Measurements from ENCODE around the gene GNG7.

The GNG7 gene

DNA sequence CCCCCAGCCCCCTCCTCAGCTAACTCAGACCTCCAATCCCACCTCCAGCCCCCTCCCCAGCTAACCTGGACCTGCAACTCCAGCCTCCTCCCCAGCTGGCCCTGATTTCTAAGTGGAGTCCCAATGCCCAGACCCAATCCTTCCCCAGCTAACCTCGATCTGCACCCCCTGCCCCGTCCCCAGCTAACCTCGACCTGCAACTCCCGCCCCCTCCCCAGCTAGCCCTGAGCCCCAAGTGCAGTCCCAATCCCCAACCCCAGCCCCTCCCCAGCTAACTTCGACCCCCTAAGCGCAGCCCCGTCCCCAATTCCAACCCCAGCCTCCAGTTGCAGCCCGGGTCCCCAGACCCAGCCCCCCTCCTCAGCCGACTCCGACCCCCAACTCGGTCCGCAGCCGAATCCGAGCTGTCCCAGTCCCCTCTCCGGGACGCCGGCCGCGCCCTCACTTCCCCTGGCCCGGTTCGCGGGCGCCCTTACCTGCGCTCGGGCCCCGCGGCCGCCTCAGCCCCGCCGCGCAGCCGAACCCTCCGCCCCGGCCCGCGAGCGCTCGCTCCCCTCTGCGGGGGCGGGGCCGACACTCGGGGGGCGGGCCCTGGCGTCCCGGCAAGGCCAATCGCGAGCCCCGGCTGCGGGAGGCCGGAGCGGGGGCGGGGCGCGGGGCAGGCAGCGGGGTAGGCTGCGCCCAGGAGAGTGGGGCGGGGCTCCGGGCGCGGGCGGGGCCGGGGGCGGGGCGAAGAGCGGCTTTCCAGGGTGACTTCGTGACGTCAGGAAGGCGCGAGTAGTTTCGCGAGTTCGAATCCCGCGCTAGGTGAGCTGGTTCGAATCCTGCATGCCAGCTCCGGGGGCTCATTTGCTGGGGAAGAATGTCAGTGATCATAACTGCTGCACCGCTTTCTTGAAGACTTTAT, at the start of gene GNG7:
Gene GNG7 (minus strand): TSS at position 525 of the 907 bp plus-strand sequence. CDS start 182,006 bp downstream, outside the sequence.
- no peak for DNase-seq

GRCh38 chr19:2751438-2751830, 48.9 kb upstream of the GNG7 start:
- DNase-seq, result no peak

- no peak for DNase-seq
Observed at GRCh38 chr19:2750808-2751437, 48.4 kb upstream of the GNG7 start.

- no peak for DNase-seq
Observed at GRCh38 chr19:2747349-2747748, 44.9 kb upstream of the GNG7 start.

- DNase-seq, result no peak
Observed at GRCh38 chr19:2744113-2744512, 41.6 kb upstream of the GNG7 start.

- DNase-seq, result no peak
Observed at GRCh38 chr19:2743099-2743498, 40.6 kb upstream of the GNG7 start.

- DNase-seq, result no peak
Observed at GRCh38 chr19:2740314-2740656, 37.8 kb upstream of the GNG7 start.

- peak; percentile 89 for DNase-seq
Observed at GRCh38 chr19:2739602-2740313, 37.3 kb upstream of the GNG7 start, which contains the start of gene SLC39A3. Gene SLC39A3 (minus strand): TSS chr19:2740017. CDS start chr19:2737257, 2,760 bp downstream.

DNA sequence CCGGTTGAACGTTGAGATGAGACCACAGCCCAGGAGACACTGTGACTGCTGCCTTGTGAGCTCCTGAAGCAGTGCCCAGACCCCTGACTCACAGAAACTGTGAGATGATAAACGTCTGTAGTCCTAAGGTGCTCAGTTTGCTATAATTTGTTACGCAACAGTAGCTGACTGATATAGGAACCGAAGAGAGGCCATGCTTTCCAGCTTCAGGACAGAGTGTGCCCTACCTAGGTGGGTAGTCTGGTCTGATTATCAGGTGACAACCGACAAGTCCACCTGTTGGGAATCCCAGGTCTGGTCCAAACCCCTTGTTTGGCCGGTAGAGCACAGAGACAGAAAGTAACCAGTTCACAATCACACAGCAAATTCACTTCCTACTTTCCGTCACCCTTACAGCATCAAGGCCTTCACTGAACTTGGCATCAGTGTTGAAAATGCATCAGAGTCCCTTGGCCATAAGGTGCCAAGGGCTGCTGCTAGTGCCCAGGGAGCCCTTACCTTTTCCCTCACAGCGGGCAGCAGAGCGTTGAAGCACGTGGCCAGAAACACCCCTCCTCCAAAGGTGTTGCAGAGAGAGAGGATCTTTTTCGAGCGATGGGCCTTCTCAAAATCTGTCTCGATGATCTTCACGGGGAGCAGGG, 34.2 kb upstream of the GNG7 start:
- DNase-seq, result no peak

GRCh38 chr19:2735374-2735773, 32.9 kb upstream of the GNG7 start:
- no peak for DNase-seq

DNA sequence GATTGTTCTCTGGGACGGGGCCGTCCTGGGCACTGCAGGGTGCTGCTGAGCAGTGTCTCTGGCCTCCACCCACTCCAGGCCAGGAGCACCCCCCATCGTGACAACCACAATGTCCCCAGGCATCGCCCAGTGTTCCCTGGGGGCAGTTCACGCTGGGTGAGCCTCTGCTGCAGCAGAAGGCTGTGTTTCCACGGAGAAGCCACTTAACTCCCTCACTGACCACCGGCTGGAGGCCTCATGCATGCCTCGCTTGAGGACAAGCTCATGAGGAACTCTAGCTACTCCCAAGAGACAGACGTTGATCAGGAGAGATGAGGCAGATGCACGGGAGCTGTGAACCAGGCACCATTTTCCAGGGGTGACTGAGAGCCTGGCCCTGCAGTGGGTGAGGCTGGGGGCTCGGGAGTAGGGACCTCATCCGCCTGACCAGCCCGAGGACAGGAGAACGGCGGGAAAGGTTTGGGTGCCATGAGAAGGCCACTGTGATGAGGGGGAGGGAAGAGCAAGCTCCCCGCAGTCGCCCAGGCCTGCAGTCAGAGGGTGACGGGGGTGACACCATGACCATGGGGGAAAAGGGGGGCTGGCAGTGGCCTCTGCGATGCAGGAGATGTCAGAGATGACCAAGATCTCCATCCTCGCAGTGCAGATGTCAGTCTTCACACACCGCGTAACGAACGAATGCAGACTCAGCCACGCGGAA, 32.2 kb upstream of the GNG7 start:
- no peak for DNase-seq

- DNase-seq, result peak; percentile 11
Observed at GRCh38 chr19:2733930-2734588, 31.6 kb upstream of the GNG7 start.

DNA sequence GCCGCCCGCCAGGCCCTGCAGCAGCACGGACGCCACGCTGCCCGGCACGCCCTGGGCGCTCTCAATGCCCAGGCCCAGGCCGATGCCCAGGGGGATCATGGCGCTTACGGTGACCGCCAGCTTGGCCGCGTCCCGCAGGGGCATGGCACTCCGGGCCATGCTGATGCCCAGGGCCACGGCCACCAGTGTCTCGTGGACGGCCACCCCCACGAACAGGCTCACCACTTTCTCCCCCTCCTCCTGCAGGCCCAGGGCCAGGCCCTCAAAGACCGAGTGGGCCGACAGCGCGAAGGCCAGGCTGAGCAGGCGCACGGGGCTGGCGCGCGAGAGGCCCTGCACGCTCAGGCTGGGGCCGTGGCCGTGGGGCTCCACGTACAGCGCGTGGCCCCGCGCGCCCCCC, 30.4 kb upstream of the GNG7 start:
- no peak for DNase-seq

DNA sequence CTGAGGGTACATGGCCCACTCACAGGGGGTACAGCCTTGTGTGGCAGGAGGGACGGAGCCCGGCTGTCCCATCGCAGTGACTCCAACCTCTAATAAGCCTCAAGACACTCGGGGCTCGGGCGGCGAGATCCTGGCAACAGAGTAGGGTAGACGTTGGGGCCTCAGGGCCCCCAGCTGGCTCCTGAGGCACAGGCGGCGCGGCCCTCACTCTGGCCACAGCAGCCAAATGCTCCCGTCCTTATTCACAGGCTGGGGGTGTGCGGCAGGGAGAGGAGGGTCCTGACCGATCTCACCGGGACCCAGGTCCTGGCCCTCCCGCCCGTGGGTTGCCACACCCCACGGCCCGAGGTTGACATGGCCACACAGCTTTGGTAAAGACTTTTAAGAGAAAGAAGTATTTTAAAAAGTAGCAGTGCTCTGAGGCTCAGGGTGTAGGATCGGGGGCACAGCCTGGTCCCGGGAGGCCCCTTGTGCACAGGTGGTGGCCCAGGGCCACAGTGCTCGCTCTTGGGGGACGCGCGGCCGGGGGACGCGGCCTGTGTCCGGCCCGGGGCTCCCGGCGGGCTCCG, 29.7 kb upstream of the GNG7 start:
- no peak for DNase-seq

- no peak for DNase-seq
Observed at GRCh38 chr19:2731181-2731995, 28.9 kb upstream of the GNG7 start.

- DNase-seq, result no peak
Observed at GRCh38 chr19:2729943-2730818, 27.7 kb upstream of the GNG7 start.

DNA sequence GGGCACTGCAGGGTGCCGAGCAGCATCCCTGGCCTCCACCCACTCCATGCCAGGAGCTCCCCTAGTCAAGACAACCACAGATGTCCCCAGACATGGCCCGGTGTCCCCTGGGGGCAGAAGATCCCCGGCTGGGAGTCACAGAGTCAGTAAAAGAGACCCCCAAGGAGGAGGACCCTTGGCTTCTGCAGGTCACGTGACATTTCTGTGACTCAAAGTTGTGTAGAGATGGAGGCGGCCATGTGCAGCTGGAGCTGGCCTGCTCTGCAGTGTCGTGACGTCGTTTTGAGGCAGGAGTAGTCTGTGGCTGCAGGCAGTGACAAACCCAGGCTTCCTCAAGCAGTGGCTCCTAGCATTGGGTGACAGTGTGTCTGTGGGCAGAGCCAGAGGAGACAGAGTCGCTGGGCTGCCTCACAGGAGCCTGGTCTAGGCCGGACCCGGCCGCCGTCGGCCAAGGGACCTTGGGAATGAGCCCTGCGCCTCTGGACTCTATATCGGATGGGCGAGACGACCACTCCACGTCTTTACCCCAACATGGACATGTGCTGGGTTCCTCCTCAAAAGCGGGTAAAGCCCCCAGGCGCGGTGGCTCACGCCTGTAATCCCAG, 26.4 kb upstream of the GNG7 start:
- DNase-seq, result no peak

DNA sequence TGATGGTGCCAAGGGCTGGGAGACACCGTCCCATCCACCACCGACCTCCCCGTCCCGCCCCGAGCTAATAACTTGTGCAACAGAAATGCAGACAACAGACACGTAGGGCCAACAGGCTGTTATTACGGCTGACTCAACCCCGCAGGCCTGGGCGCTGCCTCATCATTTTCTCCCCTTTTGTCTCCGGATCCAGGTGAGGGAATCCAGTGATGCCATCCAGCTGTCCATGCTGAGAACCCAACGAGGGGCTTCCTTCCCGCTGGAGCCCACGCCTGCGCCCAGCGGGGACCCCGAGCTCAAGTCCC, 25.1 kb upstream of the GNG7 start:
- no peak for DNase-seq

DNA sequence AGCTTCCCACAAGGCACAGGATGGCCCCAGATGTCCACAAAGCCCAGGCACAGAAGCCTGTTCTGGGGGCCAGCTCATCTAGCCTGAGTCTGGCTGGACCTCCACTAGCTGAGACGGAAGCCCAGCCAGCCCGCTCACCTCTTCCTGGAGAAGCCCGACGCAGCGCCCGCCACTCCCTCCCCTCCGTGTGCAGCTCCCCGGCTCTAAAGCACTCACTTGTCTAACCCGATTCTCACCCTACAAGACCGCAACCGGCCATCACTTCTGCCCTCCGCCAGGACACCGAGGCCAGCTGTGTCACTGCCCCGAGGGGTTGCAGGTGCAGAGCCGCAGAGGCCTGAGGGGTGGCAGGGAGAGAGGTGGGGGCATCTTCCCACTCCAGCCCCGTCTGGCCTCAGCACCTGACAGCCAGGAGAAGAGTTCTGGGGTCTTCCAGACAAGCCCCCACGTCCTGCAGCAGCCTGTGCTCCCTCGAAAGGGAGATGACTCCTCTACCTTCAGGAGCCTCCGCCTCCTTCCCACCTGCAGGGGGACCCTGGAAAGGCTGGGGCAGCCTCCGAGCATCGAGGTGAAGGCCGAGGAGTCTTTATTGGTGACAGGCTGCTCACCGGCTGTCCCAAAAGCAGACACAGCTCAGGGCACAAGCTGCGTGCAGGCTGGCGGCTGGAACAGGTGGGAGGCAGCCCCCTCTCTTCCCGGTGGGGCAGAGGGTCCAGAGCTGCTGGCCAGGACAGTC, 24.6 kb upstream of the GNG7 start:
- DNase-seq, result no peak

Data from DMS79 (cell line).